Measurements from ENCODE around the gene CLDN14.

DNA sequence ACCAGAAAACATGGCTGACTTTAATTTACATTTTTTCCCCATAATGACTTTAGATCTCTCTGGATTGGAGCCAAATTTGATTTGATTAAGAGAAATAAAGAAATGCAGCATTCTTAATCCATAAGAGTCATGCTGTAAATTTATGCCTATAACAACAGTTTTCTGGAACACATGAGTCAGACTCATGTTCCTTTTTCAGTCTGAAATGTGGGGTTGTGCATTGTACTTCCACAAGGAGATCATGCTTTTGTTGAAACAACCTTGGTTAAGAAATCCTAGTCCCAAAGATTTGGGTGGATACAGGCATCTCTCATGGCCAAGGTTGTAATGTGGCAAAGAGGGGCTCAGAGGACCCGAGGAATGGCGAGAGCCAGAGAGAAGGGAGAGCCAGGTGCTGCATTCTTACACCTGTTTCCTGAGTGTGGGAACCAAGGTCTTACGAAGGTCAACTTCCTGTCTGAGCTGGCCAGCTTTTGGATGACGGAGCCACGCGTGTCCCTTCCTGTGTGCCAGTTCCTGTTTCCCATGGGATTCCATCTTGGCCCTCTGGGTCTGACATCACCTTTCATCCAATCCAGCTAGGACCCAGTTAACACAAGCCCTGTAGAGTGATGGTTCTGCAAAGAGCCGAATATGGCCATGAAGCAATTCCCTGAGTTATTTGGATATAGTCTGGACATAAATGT, 23.1 kb downstream of the CLDN14 start:
- TF ChIP-seq, protein P1, sequence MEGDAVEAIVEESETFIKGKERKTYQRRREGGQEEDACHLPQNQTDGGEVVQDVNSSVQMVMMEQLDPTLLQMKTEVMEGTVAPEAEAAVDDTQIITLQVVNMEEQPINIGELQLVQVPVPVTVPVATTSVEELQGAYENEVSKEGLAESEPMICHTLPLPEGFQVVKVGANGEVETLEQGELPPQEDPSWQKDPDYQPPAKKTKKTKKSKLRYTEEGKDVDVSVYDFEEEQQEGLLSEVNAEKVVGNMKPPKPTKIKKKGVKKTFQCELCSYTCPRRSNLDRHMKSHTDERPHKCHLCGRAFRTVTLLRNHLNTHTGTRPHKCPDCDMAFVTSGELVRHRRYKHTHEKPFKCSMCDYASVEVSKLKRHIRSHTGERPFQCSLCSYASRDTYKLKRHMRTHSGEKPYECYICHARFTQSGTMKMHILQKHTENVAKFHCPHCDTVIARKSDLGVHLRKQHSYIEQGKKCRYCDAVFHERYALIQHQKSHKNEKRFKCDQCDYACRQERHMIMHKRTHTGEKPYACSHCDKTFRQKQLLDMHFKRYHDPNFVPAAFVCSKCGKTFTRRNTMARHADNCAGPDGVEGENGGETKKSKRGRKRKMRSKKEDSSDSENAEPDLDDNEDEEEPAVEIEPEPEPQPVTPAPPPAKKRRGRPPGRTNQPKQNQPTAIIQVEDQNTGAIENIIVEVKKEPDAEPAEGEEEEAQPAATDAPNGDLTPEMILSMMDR (IDR thresholded peaks at IDR 0.05) = no peak
- TF ChIP-seq POLR2A (IDR thresholded peaks at IDR 0.05) = no peak
- TF ChIP-seq POLR2AphosphoS5 (IDR thresholded peaks at IDR 0.05; ENCODE audit: insufficient read depth in 1 of 2, low read depth in 1 of 2) = no peak
